Left hindlimb (tissue), 1 donor: ENCODE data around the gene S100A1.
"Not testable (repeated sequence)": the region's sequence is repeated elsewhere in the genome, so short reads cannot be mapped to it uniquely, and the experiment has no call there.

Experiments used
- DNase-seq: peaks from one replicate; pipeline ENCODE4 v3.0.0-alpha.2; 2018

The S100A1 gene

GRCh38 chr1:153631047-153632022 lies 3.1 kb downstream of the S100A1 start:
- no peak for DNase-seq

DNA sequence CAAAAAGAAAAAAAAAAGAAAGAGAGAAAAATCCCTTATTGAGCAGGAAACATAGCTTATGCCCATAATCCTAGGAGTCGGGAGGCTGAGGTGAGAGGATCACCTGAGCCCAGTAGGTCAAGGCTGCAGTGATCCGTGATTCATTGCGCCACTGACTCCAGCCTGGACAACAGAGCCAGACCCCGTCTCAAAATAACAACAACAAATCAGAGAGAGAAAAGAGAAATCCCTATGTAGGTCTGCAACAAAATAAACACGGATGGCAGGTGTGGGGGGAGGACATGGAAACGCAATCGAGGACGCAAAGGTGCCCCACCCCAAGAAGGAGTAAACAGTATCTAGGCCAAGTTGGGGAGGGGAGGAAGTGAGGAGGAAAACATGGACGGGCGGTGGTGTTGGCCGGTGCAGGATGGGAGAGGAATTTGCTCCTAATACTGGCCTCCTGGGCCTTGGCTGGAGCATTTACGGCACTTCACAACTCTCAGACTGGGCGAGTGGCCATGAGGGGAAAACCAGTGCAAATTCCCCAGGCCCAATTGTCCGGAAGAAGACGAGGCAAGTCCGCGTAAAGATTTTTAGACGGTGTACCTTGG lies 5.0 kb downstream of the S100A1 start:
- DNase-seq, result no peak

- DNase-seq, result peak; percentile 98
Observed at GRCh38 chr1:153633754-153634665, 5.8 kb downstream of the S100A1 start, which contains the start of gene CHTOP. TSS of gene CHTOP (plus strand) at chr1:153634066. CDS start at chr1:153636589, 2,523 bp downstream.

DNA sequence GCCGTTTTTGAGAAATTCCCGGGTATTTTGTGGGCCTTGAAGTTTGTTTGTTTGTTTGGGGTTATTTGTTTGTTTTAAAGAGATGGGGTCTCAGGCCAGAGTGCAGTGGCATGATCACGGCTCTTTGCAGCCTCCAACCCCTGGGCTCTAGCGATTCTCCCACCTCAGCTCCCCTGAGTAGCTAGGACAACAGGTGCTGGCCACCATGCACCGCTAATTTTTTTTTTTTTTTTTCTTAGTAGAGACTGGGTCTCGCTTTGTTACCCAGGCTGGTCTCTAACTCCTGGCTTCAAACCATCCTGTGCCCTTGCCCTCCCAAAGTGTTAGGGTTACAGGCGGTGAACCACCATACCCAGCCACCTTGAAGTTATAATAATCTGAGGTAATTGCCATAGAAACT lies 7.6 kb downstream of the S100A1 start:
- no peak for DNase-seq

GRCh38 chr1:153636312-153636711 lies 8.1 kb downstream of the S100A1 start:
- DNase-seq, result no peak

DNA sequence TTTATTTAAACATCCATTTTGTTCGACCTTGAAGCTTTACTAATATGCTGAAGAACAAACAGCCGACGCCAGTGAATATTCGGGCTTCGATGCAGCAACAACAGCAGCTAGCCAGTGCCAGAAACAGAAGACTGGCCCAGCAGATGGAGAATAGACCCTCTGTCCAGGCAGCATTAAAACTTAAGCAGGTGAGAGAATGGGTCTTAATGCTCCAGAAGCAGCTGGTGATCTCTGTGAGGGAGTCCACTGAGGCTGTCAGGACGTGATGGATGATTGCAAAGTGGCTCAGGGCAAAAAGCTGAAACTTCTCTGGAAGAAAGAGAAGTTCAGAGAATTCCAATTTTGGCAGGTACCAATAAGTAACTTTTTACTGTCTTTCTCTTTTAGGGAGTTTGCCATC lies 10.0 kb downstream of the S100A1 start:
- no peak for DNase-seq

DNA sequence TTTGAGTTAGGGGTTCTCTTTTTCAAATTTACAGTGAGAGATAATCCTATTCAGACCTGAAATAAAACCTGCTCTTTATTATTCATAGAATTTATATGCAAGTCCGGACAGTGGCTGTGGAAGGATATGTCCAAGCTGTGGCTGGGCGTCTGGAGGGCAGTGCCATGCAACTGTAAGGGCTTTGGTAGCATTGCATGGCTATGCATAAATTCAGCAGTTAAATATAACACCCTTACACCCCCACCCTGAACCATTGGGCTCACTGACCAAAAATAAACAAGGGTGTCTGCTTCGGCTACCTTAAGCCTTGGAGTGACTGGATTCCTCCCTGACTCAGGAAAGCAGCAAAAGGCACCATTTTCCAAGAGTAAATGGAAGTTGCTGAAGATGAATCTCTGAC lies 11.0 kb downstream of the S100A1 start:
- no peak for DNase-seq

GRCh38 chr1:153640213-153640612 lies 12.0 kb downstream of the S100A1 start:
- not testable (repeated sequence) for DNase-seq

DNA sequence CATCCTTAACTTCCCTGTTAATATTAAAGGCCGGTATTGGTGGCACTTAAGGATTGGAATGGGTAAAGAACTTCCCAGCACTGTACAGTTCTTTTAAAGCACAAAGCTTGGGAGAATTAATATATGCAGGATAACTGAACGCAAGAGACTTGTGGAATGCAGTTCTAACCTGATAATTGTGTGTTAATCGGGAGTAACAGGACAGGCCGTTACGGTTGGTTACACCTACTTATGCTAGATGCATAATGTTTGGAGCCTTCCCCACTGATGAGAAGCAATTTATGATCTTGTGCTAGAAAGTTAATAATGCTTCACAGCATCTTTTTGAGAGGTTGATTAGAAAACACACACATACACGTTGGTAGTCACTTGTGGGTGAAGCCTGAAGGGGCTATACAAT lies 12.6 kb downstream of the S100A1 start:
- no peak for DNase-seq

DNA sequence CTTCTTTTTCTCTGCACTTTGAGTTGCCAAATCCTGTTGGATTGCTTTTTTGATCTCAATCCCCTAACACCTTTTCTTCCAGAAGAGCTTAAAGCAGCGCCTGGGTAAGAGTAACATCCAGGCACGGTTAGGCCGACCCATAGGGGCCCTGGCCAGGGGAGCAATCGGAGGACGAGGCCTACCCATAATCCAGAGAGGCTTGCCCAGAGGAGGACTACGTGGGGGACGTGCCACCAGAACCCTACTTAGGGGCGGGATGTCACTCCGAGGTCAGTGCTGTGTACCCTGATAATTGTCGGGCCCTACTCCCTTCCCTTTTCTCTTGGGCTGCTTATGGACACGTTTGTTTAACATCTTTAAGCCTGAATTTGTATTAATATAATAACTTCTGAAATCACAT lies 13.9 kb downstream of the S100A1 start:
- DNase-seq, result no peak

DNA sequence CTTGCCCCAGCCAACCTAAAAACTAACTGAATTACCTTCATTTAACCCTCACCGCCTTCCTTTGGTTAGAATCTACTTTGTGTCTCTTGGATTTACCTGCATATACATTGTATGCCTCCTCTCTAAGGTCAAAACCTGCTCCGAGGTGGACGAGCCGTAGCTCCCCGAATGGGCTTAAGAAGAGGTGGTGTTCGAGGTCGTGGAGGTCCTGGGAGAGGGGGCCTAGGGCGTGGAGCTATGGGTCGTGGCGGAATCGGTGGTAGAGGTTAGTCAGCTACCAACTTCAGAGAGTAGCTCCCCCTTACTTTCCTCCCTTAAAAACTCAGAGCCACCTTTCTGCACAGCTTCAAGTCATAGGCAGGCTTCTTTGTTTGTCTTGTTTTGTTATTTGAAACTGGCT lies 14.9 kb downstream of the S100A1 start:
- no peak for DNase-seq

- no peak for DNase-seq
Observed at GRCh38 chr1:153643816-153644215, 15.6 kb downstream of the S100A1 start.

DNA sequence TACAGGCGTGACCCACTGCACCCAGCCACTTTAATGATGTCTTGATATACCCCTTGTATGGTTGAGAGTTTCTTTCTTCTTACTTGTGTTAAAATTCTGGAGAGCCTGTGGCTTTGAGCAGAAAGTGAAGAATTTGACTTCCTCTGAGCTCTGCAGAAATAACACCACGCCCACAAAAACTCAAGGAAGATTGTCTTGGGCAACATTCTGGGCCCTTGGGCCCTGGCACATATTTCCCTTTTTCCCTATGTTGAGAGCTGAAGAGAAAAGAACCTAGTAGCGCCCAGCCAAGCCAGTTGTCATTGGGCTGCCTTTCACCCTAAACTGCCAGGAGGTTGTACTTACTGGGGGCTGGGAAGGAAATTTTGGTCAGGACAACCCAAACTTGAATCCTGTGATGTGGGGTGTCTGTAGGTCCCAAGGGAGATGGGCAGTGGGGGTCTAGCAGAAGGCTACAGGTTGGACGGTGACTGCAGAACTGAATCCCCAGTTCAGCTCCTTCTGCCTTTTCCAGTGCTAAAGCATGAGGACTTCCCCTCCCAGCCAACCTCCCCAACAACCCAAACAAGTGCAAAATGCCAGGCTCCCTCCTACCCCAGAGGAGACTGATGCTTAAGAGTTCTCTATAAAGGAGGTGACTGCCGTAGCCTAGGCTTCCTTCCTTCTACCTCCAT lies 18.6 kb downstream of the S100A1 start:
- DNase-seq, result no peak

DNA sequence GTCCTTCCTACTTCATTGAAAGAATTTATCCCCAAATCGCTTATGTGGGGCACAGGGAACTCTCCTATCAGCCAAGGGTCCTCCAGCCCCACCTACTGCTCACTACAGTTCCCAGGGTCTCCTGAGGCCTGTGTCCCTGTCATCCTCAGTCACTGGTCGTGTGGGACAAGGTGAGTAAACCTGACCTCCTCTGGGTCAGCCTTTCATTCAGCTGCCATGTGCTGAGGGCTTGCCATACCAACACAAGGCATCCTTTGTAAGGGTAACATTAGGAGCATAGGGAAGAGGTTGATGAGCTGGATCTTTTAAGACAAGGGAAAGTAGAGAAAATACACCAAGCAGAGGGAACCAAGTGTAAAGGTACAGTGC lies 19.1 kb downstream of the S100A1 start:
- no peak for DNase-seq

- DNase-seq, result no peak
Observed at GRCh38 chr1:153648000-153648643, 19.9 kb downstream of the S100A1 start.

GRCh38 chr1:153649137-153649862 lies 21.1 kb downstream of the S100A1 start:
- no peak for DNase-seq

GRCh38 chr1:153649863-153650235 lies 21.6 kb downstream of the S100A1 start:
- peak; percentile 67 for DNase-seq

DNA sequence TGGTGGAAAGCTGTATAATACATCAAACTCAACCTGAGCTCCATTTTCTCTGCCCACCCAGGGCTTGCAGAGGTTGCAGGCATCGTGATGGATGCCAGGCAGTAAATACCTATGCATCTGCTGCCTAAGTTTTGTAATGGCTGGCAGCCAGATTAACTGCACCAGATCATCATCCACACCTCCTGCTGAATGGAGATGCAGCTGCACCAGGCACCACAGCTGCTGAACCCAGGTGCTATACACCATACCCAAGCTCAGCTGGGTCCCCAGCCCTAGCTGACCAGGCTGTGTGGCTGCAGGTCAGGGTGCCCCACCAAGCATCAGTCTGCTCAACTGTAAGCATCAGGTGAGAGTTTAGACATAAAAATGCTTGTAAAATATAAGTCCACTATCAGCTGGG lies 23.5 kb downstream of the S100A1 start:
- no peak for DNase-seq

DNA sequence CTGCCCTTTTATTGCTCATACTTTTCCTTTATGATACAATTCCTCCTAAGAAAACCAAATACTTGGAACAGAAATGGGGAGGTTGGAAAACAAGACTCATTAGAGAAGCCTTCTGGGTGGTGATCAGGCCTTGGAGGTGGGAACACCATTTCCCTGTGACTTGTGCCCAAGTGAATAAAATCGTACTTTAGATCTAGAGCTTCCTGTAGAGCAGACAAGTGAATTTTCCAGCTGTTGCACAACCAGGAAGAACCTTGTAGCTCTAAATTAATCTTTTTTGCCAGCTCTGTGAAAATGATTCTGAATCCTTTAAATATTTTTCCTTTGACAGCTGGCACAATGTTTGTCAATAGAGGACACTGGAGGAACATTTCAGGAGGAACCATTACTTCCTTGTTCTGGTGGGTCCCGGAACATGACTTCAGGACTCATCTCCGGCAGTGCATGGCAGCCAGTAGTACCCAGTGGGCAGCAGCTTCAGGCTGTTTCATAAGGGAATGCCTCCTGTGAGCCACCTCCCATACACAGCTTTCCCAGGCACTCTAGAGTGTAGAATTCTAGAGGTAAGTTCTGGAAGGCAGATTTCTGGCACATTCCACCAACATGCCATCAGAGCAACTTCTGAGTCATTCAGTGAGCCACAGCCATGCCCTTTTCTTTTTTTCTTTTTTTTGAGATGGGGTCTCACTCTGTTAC lies 24.7 kb downstream of the S100A1 start:
- DNase-seq, result no peak

DNA sequence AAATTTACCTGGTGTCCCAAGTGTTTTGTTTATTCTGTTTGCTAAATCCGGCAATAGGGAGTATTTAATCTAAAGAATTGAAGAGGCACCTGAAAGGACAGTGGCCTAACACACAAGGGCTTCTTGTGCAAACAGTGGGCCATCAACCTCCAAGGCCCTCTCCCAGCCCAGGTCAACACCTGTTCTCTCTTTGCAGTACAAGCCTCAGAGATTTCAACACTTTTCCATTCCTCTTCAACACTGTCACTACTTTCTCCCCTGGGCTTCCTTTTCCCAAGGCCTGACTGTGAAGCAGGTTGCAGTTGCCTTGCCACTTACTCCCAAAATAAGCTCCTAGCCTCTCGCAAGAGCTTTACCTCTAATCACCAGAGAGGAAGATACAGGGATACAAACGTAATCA lies 27.1 kb downstream of the S100A1 start:
- DNase-seq, result no peak
